ENCODE results near the gene SLC40A1.

DNA sequence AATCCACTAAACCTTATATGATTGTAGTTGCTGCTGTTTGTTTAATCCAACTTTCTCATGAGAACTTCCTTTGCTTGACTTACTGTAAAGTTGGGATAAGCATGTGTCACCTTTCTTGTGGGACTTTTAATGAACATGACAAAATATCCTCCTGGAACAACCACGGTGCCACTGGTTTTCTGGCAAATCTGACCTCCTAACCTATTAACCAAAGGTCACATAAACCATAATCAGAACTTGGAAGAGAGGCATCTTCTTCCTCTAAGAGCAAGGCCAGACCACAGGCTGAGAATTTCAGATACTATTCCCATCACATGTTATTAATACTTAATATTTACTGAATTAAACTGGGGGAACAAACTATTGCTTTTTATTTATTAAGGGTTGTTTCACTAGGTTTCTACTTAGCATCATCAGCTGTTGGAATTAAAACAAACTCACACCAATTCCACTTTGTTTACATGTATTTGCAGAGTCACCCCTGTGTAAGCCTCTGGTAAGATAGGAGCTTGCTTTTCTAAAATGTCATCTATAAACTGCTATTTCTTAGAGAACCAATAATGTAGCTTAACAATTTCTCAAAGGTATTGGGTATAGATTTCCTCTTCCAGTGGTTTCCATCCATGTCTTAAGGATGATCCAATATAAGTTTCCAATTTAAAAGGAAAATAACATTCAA lies 2.2 kb downstream of the SLC40A1 start:
- TF ChIP-seq POLR2AphosphoS5 (IDR thresholded peaks at IDR 0.05) = no peak
- no peak for TF ChIP-seq EP300 (IDR thresholded peaks at IDR 0.05)
- TF ChIP-seq, protein P1, sequence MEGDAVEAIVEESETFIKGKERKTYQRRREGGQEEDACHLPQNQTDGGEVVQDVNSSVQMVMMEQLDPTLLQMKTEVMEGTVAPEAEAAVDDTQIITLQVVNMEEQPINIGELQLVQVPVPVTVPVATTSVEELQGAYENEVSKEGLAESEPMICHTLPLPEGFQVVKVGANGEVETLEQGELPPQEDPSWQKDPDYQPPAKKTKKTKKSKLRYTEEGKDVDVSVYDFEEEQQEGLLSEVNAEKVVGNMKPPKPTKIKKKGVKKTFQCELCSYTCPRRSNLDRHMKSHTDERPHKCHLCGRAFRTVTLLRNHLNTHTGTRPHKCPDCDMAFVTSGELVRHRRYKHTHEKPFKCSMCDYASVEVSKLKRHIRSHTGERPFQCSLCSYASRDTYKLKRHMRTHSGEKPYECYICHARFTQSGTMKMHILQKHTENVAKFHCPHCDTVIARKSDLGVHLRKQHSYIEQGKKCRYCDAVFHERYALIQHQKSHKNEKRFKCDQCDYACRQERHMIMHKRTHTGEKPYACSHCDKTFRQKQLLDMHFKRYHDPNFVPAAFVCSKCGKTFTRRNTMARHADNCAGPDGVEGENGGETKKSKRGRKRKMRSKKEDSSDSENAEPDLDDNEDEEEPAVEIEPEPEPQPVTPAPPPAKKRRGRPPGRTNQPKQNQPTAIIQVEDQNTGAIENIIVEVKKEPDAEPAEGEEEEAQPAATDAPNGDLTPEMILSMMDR (IDR thresholded peaks at IDR 0.05) = no peak

Data from sigmoid colon (tissue), 4 donors.